ENCODE results near the gene CLPTM1.

DNA sequence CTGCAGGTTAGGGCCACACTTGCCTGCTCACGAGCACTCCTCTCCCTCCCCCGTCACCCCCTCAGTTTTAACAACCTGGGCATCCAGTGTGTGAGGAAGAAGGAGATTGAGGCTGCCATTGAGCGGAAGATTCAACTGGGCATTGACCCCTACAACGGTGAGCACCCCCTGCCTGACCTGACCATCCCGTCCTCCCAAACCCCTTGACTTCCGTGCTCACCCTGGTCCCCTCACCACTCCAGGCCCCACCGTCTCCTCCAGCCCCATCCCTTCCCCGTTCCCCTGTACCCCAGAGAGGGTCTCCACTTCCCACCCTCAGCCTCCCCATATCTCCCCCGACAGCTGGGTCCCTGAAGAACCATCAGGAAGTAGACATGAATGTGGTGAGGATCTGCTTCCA, 70.1 kb downstream of the CLPTM1 start:
- TF ChIP-seq, protein P1, sequence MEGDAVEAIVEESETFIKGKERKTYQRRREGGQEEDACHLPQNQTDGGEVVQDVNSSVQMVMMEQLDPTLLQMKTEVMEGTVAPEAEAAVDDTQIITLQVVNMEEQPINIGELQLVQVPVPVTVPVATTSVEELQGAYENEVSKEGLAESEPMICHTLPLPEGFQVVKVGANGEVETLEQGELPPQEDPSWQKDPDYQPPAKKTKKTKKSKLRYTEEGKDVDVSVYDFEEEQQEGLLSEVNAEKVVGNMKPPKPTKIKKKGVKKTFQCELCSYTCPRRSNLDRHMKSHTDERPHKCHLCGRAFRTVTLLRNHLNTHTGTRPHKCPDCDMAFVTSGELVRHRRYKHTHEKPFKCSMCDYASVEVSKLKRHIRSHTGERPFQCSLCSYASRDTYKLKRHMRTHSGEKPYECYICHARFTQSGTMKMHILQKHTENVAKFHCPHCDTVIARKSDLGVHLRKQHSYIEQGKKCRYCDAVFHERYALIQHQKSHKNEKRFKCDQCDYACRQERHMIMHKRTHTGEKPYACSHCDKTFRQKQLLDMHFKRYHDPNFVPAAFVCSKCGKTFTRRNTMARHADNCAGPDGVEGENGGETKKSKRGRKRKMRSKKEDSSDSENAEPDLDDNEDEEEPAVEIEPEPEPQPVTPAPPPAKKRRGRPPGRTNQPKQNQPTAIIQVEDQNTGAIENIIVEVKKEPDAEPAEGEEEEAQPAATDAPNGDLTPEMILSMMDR (IDR thresholded peaks at IDR 0.05): no peak
- TF ChIP-seq POLR2A (IDR thresholded peaks at IDR 0.05): no peak
